Ureter (tissue), 1 donor: ENCODE measurements around the gene KCTD7. TPM values are rescaled to one million over a fixed set of nuclear protein-coding genes. Genes with fewer than 3 reads are reported as not detected.
"Not testable (repeated sequence)": the region's sequence is repeated elsewhere in the genome, so short reads cannot be mapped to it uniquely, and the experiment has no call there.

Experiments used
- DNase-seq: peaks from one replicate; pipeline ENCODE4 v3.0.0-alpha.2; 2020; ENCODE audit warnings: low spot score
- total RNA-seq: library from RNA; stranded (reverse); gene quantifications from one replicate; pipeline ENCODE4 v1.2.4, GENCODE V29; 2023
- donor health status: DM: yes; HTN: yes; CAD: no.

Gene KCTD7
- total RNA-seq, 1 donor from 2014 or later: 13.4 TPM

DNA sequence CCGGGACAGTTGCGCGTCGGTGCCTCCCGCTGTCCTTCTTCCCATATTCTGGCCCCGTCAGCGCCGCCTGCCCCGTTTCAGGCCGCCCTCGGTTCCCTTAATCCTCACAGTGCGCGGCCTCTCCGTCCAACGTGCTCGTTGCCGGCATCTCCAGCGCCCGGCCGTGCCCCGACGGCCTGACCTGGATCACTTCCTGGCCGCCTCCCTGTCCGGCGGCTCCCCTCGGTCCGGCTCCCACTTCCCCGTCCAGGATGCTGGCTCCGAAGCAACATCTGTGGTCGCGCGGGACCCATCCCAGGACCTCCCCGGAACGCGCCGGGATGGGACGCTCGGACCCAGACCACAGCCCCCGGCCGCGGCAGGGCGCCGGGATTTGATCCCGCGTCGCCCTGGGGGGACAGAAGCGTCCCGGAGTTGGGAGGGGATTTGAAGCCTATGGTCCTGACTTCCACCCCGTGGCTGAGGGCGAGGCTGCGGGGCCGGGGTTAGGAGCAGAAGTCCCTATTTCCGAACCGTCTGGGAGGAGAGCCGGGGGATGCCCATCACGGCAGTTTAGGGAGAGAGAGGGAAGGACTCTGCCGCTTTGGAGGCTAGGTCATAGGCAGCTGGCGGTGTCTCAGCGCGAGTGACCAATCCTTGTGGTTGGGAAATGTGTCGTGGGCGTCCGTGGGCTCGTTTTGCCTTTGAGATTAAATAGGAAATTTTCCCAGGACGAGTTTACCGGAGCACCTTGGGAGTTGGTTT is 53.8 kb downstream of the KCTD7 start:
- DNase-seq: no peak

DNA sequence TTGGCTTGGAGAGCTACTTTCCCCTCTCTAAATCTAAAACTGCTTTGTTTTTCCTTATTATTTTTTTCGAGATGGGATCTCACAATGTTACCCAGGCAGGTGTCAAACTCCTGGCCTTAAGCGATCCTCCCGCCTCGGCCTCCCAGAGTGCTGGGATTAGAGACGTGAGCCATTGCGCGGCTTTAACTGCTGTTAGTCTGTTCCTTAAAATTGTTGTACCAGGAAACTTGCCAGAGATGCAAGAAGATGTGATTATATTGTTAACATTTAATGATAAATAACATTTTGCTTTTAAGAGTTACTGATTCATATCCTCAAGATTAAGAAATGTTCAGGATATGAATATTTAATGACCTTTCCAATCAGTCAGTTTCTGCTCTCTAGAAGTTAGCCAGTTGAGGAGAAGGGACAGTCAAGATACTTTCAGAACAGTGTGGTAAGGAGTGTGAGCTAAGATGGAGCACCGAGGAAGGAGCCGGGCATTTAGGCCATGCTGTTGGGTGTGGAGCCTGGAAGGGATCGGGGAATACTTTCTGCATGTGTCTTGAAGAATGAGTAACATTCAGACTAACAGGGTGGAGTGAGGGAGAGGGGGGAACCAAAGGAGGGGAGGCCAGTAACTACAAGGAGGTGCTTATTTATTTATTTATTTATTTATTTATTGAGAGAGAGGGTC is 54.6 kb downstream of the KCTD7 start:
- DNase-seq: not testable (repeated sequence)

DNA sequence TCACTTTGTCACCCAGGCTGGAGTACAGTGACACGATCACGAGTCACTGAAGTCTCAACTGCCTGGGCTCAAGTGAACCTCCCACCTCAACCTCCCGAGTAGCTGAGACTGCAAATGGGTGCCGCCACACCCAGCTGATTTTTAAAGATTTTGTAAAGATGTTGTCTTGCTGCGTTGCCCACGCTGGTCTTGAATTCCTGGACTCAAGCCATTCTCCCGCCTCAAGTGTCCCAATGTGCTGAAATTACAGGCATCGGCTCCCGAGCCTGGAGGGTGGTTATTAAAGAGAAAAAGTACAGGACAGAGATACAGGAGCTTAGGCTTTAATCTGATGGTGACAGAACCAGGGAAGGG is 55.1 kb downstream of the KCTD7 start:
- no peak for DNase-seq

DNA sequence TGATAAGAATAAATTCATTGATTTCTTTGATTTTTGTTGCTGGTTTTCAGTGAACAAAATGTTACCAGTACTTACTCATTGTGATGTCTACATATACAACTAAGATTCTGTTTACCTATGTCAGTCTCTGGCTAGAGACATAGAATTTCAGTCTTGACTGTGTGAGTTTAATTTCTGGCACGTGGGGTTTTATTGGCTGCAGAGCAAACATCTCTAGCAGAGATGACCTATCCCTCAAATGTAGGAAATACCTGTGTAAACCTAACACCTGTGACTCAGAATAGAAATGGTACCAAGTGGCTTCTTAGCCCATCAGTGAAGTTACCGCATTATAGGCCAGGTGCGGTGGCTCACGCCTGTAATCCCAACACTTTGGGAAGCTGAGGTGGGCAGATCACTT is 57.0 kb downstream of the KCTD7 start:
- DNase-seq: not testable (repeated sequence)

DNA sequence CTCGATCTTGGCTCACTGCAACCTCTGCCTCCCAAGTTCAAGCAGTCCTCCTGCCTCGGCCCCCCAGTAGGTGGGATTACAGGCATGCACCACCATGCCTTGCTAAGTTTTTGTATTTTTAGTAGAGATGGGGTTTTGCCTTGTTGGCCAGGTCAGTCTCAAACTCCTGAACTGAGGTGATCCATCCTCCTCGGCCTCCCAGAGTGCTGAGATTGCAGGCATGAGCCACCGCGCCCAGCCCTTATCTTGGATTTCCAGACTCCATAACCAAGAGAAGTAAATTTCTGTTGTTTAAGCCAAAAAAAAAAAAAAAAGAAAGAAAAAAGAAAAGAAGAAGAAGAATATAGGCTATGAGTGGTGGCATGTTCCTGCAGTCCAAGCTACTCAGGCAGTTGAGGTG is 58.5 kb downstream of the KCTD7 start:
- no peak for DNase-seq

DNA sequence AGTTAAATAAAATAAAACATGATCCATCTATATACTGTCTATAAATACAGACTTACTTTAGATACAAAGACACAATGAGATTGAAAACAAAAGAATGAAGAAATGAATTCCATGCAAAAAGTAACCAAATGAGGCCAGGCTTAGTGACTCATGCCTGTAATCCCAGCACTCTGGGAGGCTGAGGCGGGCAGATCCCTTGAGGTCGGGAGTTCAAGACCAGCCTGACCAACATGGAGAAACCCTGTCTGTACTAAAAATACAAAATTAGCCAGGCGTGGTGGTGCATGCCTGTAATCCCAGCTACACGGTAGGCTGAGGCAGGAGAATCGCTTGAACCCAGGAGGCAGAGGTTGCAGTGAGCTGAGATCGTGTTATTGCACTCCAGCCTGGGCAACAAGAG is 59.0 kb downstream of the KCTD7 start:
- not testable (repeated sequence) for DNase-seq

DNA sequence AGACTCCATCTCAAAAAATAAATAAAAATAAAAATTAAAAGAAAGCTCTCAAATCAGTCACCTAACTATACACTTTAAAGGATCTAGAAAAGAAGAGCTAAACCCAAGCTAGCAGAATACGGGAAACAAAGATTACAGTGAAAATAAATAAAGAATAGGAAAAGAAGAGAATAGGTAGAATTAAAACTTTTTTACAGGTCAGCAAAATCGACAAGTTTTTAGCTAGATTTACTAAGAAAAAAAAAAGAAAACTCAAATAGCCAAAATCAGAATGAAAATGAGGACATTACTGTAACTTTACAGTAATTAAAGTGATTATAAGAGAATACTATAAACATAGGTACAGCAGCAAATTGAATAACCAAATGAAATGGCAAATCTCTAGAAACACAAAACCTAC is 60.4 kb downstream of the KCTD7 start:
- DNase-seq: no peak

DNA sequence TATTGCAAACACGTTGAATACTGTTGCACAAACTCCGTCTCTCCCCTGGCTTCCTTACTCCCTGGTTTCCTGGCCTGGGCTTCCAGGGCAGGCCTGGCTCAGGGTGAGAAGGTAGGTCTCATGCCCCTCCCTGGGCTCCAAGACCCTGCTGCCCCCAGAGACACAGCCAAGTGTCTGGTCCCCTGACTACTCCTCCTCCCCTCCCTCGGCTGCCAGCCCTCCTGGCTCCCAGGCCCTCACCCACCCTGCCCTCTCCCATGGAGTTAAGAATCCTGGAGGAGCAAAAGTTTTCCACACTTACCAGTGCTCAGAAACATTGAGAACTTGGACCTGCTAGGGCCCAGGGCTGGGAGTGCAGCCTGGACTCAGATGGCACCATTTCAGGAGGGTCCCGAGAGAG is 64.7 kb downstream of the KCTD7 start:
- DNase-seq: no peak

Other genes starting within 250 kb of the KCTD7 start
- 31.8 TPM for gene RABGEF1, start 111.9 kb downstream of the KCTD7 start, total RNA-seq